MCF 10A (cell line): ENCODE results near the gene DDX51. TPM values are rescaled to one million over a fixed set of nuclear protein-coding genes. Genes with fewer than 3 reads are reported as not detected.

Experiments used
- BruUV-seq: library from RNA; stranded (reverse); fragments of 400-500 nt; replicated peaks from 2 replicates; lab custom pipeline; 2021; lab: Mats Ljungman, UMichigan
- CTCF ChIA-PET: fragments of 300-600 bp; sonication (Branson Sonifier 250); formaldehyde crosslinking; extraction: SDS; loops from one replicate; lab custom pipeline; 2021; ENCODE audit warnings: antibody characterized with exemption, inconsistent platforms; lab: Yijun Ruan, JAX
- POLR2A ChIA-PET: fragments of 300-600, 350-650 bp; sonication (Branson Sonifier 250); formaldehyde crosslinking; extraction: SDS; loops from one replicate; lab custom pipeline; 2020; ENCODE audit warnings: antibody characterized with exemption, inconsistent platforms; lab: Yijun Ruan, JAX
- DNase-seq: peaks from one replicate; pipeline ENCODE4 v3.0.0-alpha.2; 2018; ENCODE audit not compliant: unreplicated experiment
- H3K27ac Mint-ChIP-seq: one replicate; pipeline ENCODE4 v1.8.0; 2022; ENCODE audit warnings: mild to moderate bottlenecking, low read depth, mixed read lengths; ENCODE audit not compliant: unreplicated experiment
- H3K27me3 Mint-ChIP-seq: one replicate; pipeline ENCODE4 v1.8.0; 2022; ENCODE audit warnings: mixed read lengths; ENCODE audit not compliant: insufficient read depth, unreplicated experiment
- H3K36me3 Mint-ChIP-seq: one replicate; pipeline ENCODE4 v1.8.0; 2022; ENCODE audit warnings: mild to moderate bottlenecking, moderate library complexity, mixed read lengths; ENCODE audit not compliant: insufficient read depth, unreplicated experiment
- H3K4me1 Mint-ChIP-seq: one replicate; pipeline ENCODE4 v1.8.0; 2022; ENCODE audit warnings: mixed read lengths; ENCODE audit not compliant: insufficient read depth, unreplicated experiment
- H3K4me3 Mint-ChIP-seq: one replicate; pipeline ENCODE4 v1.8.0; 2022; ENCODE audit warnings: mild to moderate bottlenecking, moderate library complexity, mixed read lengths; ENCODE audit not compliant: unreplicated experiment
- H3K9me3 Mint-ChIP-seq: one replicate; pipeline ENCODE4 v1.8.0; 2022; ENCODE audit warnings: mixed read lengths; ENCODE audit not compliant: unreplicated experiment
- intact Hi-C: fragments of 100-400 bp; cut with micrococcal nuclease; formaldehyde crosslinking; loops from 2 replicates; pipeline ENCODE4 v1.14.1; 2022
- total RNA-seq: library from RNA; stranded (reverse); gene quantifications from 2 replicates; pipeline ENCODE4 v1.2.3, GENCODE V29; 2022
- TF ChIP-seq, protein P1 (sequence below): fragments of 200-600 bp; IDR thresholded peaks from one replicate; pipeline ENCODE4 v1.8.0; 2022; ENCODE audit warnings: antibody characterized with exemption, mild to moderate bottlenecking; ENCODE audit not compliant: unreplicated experiment

The DDX51 gene
- total RNA-seq, 1 experiment from 2014 or later, result 24.0 TPM

DNA sequence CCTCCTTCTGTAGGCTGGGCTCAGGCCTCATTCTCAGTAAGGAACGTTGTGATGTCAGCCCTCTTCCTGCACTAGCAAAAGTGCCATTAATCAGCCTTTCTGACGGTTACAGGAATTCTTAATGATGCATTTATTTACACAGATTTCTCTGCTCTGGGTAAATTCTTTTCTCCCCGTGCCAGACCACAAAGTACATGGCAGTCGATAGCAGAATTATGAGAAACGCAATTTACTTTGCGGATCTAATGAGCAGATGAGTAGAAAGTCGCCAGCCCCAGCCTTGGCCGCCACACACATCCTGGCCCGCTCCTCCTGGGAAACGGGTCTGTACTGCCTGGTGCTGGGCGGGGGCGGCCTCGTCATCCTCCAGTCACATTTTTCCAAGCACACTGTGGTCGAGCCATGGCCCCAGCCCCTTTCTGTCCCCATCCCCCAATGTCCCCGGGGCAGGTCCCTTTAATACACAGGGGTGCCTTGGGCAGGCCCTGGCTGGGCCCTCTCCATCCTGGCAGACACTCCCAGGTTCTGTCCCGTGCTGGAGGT is 26.0 kb upstream of the DDX51 start:
- intact Hi-C loops, result no loop called here
- Mint-ChIP-seq H3K36me3 (peaks cover 6% of the 10 kb centered on the region), H3K27me3 (peaks cover 33% of the 10 kb centered on the region), H3K4me1 (no peaks in the 10 kb centered on the region), H3K4me3 (no peak overlapping the region), H3K27ac (no peak overlapping the region), H3K9me3 (peaks cover 17% of the 10 kb centered on the region)
- ChIA-PET POLR2A (no interaction called here), CTCF (interaction anchor here (0.9 kb wide), 1 partner anchor 467 kb away, joined by 4 read pairs; no protein-coding TSS in a partner anchor)
- DNase-seq, result peak; percentile 66
- no TSS peak for BruUV-seq
- TF ChIP-seq, protein P1, sequence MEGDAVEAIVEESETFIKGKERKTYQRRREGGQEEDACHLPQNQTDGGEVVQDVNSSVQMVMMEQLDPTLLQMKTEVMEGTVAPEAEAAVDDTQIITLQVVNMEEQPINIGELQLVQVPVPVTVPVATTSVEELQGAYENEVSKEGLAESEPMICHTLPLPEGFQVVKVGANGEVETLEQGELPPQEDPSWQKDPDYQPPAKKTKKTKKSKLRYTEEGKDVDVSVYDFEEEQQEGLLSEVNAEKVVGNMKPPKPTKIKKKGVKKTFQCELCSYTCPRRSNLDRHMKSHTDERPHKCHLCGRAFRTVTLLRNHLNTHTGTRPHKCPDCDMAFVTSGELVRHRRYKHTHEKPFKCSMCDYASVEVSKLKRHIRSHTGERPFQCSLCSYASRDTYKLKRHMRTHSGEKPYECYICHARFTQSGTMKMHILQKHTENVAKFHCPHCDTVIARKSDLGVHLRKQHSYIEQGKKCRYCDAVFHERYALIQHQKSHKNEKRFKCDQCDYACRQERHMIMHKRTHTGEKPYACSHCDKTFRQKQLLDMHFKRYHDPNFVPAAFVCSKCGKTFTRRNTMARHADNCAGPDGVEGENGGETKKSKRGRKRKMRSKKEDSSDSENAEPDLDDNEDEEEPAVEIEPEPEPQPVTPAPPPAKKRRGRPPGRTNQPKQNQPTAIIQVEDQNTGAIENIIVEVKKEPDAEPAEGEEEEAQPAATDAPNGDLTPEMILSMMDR, result no peak

DNA sequence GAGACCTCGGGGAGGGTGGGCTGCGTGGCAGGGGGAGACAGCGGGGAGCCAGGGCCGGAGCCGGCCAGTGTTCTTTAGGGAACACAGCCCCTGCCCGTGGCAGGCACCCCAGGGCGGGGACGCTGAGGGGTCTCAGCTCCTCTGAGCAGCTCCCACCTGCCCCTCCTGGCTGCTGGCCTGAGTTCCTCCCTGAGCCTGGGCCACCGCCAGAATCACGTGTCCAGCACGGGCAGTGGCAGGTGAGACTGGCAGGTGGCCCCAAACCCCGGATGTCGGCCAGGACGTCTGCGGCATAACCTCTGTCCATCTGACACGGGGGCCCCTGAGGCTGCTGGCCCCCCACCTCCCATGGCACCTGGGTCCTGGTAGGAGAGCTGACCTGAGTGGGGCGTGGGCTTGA is 25.3 kb upstream of the DDX51 start:
- CTCF ChIA-PET, result interaction anchor here (0.7 to 0.9 kb wide), 3 partner anchors 9 to 468 kb away, joined by 3 to 5 read pairs (median 4); no protein-coding TSS in a partner anchor
- Mint-ChIP-seq H3K9me3 (peaks cover 17% of the 10 kb centered on the region), H3K27ac (no peak overlapping the region), H3K36me3 (peaks cover 6% of the 10 kb centered on the region), H3K27me3 (peaks cover 28% of the 10 kb centered on the region), H3K4me1 (peaks cover under 1% of the 10 kb centered on the region), H3K4me3 (no peak overlapping the region)
- POLR2A ChIA-PET, result no interaction called here
- TF ChIP-seq, protein P1, result no peak
- DNase-seq, result no peak
- intact Hi-C loops, result no loop called here
- no TSS peak for BruUV-seq

DNA sequence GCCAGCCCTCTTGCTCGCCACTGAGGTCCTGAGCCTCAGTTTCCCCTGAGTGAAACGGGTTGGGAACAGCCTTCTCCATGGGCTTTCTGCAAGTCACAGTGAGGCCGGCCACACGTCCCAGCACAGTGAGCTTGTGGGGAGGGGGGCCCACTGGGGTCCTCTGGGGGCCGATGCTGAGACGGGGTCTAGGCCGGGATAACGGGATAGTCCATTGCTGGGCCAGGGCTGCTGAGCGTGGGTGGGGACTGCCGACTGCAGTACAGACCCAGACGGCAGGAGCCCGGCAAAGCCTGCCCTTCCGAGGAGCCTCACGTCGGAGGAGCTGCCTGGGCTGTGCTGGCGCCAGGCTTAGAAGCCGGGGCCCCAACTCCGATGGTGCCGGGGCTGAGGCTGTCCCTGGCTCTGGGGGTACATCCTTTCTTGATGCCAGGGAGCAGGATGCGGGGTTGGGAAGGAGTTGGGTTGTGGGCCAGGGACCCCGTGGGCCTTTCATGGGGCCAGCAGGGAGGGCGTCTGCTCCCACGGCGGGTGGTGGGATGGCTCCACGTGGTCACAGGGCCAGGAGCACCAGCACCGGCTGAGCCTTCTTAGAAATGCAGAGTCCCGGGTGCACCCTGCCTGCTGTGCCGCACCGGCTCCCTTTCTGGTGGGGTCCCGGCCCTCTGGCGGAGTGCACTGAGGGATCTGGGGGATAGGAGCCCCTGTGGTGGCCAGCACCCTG is 24.4 kb upstream of the DDX51 start:
- H3K9me3 Mint-ChIP-seq, result peaks cover 17% of the 10 kb centered on the region
- no peak overlapping the region for H3K27ac Mint-ChIP-seq
- DNase-seq, result no peak
- peaks cover 6% of the 10 kb centered on the region for H3K36me3 Mint-ChIP-seq
- H3K4me1 Mint-ChIP-seq, result peaks cover 6% of the 10 kb centered on the region
- H3K4me3 Mint-ChIP-seq, result no peak overlapping the region
- POLR2A ChIA-PET, result interaction anchor here (1.0 kb wide), 1 partner anchor 21 kb away, joined by 3 read pairs; no protein-coding TSS in a partner anchor
- intact Hi-C loops, result no loop called here
- TF ChIP-seq, protein P1, result no peak
- peaks cover 32% of the 10 kb centered on the region for H3K27me3 Mint-ChIP-seq
- CTCF ChIA-PET, result interaction anchor here (0.9 kb wide), 1 partner anchor 15 kb away, joined by 3 read pairs; no protein-coding TSS in a partner anchor
- no TSS peak for BruUV-seq

DNA sequence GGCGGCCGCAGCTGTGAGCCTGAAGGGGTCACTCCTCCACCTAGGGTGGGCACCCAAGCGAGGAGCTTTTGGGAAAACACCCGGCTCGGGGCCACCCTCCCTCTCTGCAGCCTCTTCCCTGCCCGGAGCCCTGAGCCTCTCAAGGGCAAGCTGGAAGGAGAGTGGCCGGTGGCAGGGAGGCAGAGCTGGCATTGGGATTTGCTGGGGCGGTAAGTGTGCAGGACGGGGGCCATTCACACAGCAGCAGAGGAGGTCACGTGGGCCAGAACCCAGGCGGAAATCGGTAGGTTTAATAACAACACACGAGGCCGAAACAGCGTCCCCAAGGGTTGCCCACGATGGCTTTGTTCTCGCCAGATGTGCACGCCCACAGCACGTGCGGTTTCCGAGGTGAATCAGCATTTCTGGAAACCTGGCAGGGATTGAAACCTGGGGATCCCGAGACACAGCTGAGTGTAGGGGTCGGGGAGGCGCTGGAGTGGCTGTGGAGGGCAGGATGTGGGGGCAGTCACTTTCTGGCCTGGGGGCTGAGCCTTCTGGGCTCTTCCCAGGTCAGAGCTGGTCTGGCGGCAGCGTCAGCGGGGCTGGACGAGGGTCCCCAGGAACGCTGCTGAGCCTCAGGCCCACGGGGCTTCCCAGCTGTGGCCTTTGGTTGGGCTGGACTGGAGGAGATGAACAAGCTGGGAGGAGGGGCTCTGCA is 23.6 kb upstream of the DDX51 start:
- H3K9me3 Mint-ChIP-seq, result peaks cover 17% of the 10 kb centered on the region
- peaks cover 25% of the 10 kb centered on the region for H3K27me3 Mint-ChIP-seq
- intact Hi-C loops, result no loop called here
- H3K4me3 Mint-ChIP-seq, result no peak overlapping the region
- ChIA-PET CTCF (interaction anchor here (0.6 to 0.9 kb wide), 2 partner anchors 14 to 446 kb away, joined by 3 to 4 read pairs; no protein-coding TSS in a partner anchor), POLR2A (interaction anchor here (1.0 kb wide), 1 partner anchor 22 kb away, joined by 3 read pairs; no protein-coding TSS in a partner anchor)
- TF ChIP-seq, protein P1, result no peak
- BruUV-seq, result no TSS peak
- H3K4me1 Mint-ChIP-seq, result peaks cover 12% of the 10 kb centered on the region
- H3K27ac Mint-ChIP-seq, result no peak overlapping the region
- DNase-seq, result no peak
- H3K36me3 Mint-ChIP-seq, result peaks cover 6% of the 10 kb centered on the region
